ENCODE measurements around the gene TIMP3. TPM values are rescaled to one million over a fixed set of nuclear protein-coding genes. Genes with fewer than 3 reads are reported as not detected.

Gene TIMP3
- total RNA-seq, 1 experiment from 2014 or later = 0.87 TPM

- no peak overlapping the region for H2BK20ac ChIP-seq (ENCODE audit: low read depth, low read length, poor library complexity, severe bottlenecking)
- no peak overlapping the region for H2BK120ac ChIP-seq (ENCODE audit: low read depth, low read length, poor library complexity, severe bottlenecking)
- no peaks in the 10 kb centered on the region for H3K23me2 ChIP-seq (ENCODE audit: insufficient read length, low read depth, low read length, poor library complexity, severe bottlenecking)
- H3K14ac ChIP-seq (ENCODE audit: insufficient read depth, low read length) = no peak overlapping the region
- H3T11ph ChIP-seq (ENCODE audit: low read length) = no peak overlapping the region
- Mint-ChIP-seq H3K36me3 (ENCODE audit: insufficient read depth in 1 of 3, low read depth in 3 of 3) (peaks cover 0 to 24% (median 8%) of the 10 kb centered on the region in 3 experiments; a peak in 5 of 7 replicates), H3K4me3 (no peak overlapping the region), H3K4me1 (peaks cover 0 to 6% of the 10 kb centered on the region in 2 experiments; a peak in 2 of 4 replicates), H3K27me3 (ENCODE audit: low read depth) (peaks cover 1% of the 10 kb centered on the region; the same call in 1 of the 2 replicates), H3K27ac (no peak overlapping the region), H3K9me3 (no peaks in the 10 kb centered on the region)
- H3K79me2 ChIP-seq (ENCODE audit: insufficient read depth, low read length) = no peaks in the 10 kb centered on the region
- H3K79me1 ChIP-seq (ENCODE audit: insufficient read depth, low read depth, low read length, poor library complexity, severe bottlenecking) = no peaks in the 10 kb centered on the region
- no peaks in the 10 kb centered on the region for H4K20me1 ChIP-seq (ENCODE audit: control insufficient read depth, insufficient read depth, insufficient read length)
- H3K9ac ChIP-seq (ENCODE audit: extremely low read depth, insufficient read length, low read length) = no peak overlapping the region
- no peak overlapping the region for H2AFZ ChIP-seq (ENCODE audit: low read length)
- WGBS (ENCODE audit: extremely low coverage, insufficient read length, low lambda C conversion rate) = no CpG with 5 or more reads among the region's 14 CpGs
- no peak overlapping the region for H2BK5ac ChIP-seq (ENCODE audit: insufficient read length, low read length)
- DNase-seq = no peak
- H2BK12ac ChIP-seq (ENCODE audit: insufficient read length, low read depth, low read length) = no peak overlapping the region
- no peak overlapping the region for H3K27ac ChIP-seq (ENCODE audit: insufficient read length, low read depth, low read length)
- no peaks in the 10 kb centered on the region for H3K4me1 ChIP-seq (ENCODE audit: insufficient read depth, low read length)
- no peak overlapping the region for H3K56ac ChIP-seq (ENCODE audit: insufficient read length, low read depth, low read length)
- no peak for TF ChIP-seq CTCF (conservative IDR thresholded peaks at IDR 0.05)
- H2AK5ac ChIP-seq (ENCODE audit: insufficient read length, low read length) = no peak overlapping the region
- H3K4me2 ChIP-seq (ENCODE audit: insufficient read depth, insufficient read length, low read length) = no peak overlapping the region
- H3K9me3 ChIP-seq (ENCODE audit: control insufficient read depth, low read depth, low read length) = no peaks in the 10 kb centered on the region
- H3K18ac ChIP-seq (ENCODE audit: insufficient read length, low read depth, low read length) = no peak overlapping the region
- no peaks in the 10 kb centered on the region for H3K27me3 ChIP-seq (ENCODE audit: insufficient read depth, low read length)
- H3K4ac ChIP-seq (ENCODE audit: low read depth, low read length) = no peak overlapping the region
- H3K23ac ChIP-seq (ENCODE audit: insufficient read length, low read depth, low read length) = no peak overlapping the region
- no peak overlapping the region for H4K8ac ChIP-seq (replicated peaks; ENCODE audit: insufficient read length, low read depth, low read length)
- no peak overlapping the region for H4K91ac ChIP-seq (ENCODE audit: insufficient read length, low read depth, low read length)
- no peak overlapping the region for H4K5ac ChIP-seq (ENCODE audit: insufficient read length, low read depth, low read length)
- no peak overlapping the region for H2BK15ac ChIP-seq (ENCODE audit: low read depth, low read length)
These were observed 38.5 kb downstream of the TIMP3 start for GRCh38 chr22:32839831-32840584.
